ENCODE data around the gene MAD1L1. TPM values are rescaled to one million over a fixed set of nuclear protein-coding genes. Genes with fewer than 3 reads are reported as not detected.

The MAD1L1 gene
- total and polyA plus RNA-seq, 2 of the 13 experiments (the other 11 are each of a cell fraction or from before 2014, with no cell fraction given), result 17.4 to 64.7 TPM

- ChIA-PET POLR2A (no interaction called here), CTCF (ENCODE audit: low intra/inter-chr PET ratio, low total read pairs) (no interaction called here)
- DNase-seq (ENCODE audit: low spot score) (no peak), ATAC-seq (no peak), FAIRE-seq (no peak)
- WGBS (ENCODE audit: low lambda C conversion rate), result 98% methylated on average over 25 of the region's 31 CpGs
- no peak overlapping the region for H3K4me3 ChIP-seq (replicated peaks in 1 of 3; ENCODE audit: insufficient read depth in 1 of 3, low read depth in 2 of 3, low read length in 3 of 3)
- no peak overlapping the region for H2AFZ ChIP-seq (ENCODE audit: low read length)
- H3K9me3 ChIP-seq (ENCODE audit: low read length), result no peaks in the 10 kb centered on the region
- TF ChIP-seq ZNF44 (CRISPR knock-in tag; IDR thresholded peaks at IDR 0.05) (no peak), ZNF772 (CRISPR knock-in tag; IDR thresholded peaks at IDR 0.05) (no peak), ZNF263 (CRISPR knock-in tag; IDR thresholded peaks at IDR 0.05) (peak; percentile 56)
- intact Hi-C loops (cut with micrococcal nuclease; ENCODE audit: unreplicated experiment), result no loop called here
- H3K4me1 ChIP-seq (ENCODE audit: insufficient read depth, low read length), result no peaks in the 10 kb centered on the region
- H4K20me1 ChIP-seq (ENCODE audit: insufficient read depth, low read length), result no peaks in the 10 kb centered on the region
- in situ Hi-C loops (cut with HindIII; ENCODE audit: extremely low pct_ligation_motif_present, low pct_unique_long_range_greater_than_20kb), result loop anchor here (10.0 kb wide), 1 partner anchor 50 kb away; no protein-coding TSS in a partner anchor
- no peak overlapping the region for H3K27ac ChIP-seq (ENCODE audit: extremely low read length, insufficient read depth, low read length)
- H3K79me2 ChIP-seq (ENCODE audit: insufficient read depth, low read length), result no peaks in the 10 kb centered on the region
- no peak overlapping the region for H3K9ac ChIP-seq (ENCODE audit: insufficient read depth, low read depth, low read length)
- peaks cover 6 to 25% of the 10 kb centered on the region in 2 experiments; a peak in 3 of 5 replicates for H3K36me3 ChIP-seq (replicated peaks in 1 of 2; ENCODE audit: control insufficient read depth in 1 of 2, insufficient read depth in 2 of 2, low read length in 2 of 2)
- BruUV-seq (replicated peaks), result no TSS peak
- no peak overlapping the region for H3K4me2 ChIP-seq (ENCODE audit: low read depth, low read length)
- H3K27me3 ChIP-seq (ENCODE audit: control insufficient read depth in 1 of 2, insufficient read depth in 2 of 2, low read length in 2 of 2), result no peaks in the 10 kb centered on the region
These were observed 21.8 kb upstream of the MAD1L1 start for GRCh38 chr7:2254429-2255144.

DNA sequence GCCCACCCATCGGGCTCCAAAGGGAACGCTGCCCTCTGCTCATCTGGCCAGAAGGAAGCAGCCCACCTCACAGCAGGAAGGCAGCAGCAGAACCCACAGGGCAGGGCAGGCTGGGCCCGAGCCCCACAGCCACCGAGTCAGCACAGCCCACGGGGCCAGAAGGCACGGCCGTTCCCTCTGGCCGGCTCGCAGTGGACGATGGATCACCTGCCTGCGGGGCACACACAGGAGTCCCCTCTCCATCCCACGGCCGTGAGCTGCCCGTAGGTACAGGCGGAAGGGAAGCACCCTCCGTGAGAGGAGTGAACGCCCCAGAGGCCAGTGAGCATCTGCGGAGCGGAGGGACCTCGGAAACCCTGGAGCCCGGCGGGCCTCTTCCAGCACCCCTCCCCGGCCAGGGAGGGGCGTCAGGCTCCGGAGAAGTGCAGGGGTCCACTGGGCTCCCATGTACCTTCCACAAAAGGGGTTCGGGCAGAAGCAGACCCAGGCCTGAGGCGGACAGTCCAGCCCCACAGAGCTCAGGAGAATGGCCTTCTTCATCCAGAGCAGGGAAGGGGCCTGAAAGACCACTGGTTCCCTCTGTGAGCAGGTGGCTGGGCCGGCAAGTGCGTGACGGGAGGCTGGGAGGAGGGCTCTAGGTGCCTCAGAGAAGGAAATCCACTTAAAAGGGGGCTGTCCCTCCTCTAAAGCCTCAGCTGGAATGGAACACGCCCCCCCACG lies 20.9 kb upstream of the MAD1L1 start:
- peaks cover 6 to 25% of the 10 kb centered on the region in 2 experiments; a peak in 3 of 5 replicates for H3K36me3 ChIP-seq (replicated peaks in 1 of 2; ENCODE audit: control insufficient read depth in 1 of 2, insufficient read depth in 2 of 2, low read length in 2 of 2)
- H3K4me2 ChIP-seq (ENCODE audit: low read depth, low read length), result no peak overlapping the region
- no peak for DNase-seq (ENCODE audit: low spot score)
- intact Hi-C loops (cut with micrococcal nuclease; ENCODE audit: unreplicated experiment) (no loop called here), in situ Hi-C loops (cut with HindIII; ENCODE audit: extremely low pct_ligation_motif_present, low pct_unique_long_range_greater_than_20kb) (loop anchor here (10.0 kb wide), 1 partner anchor 51 kb away; no protein-coding TSS in a partner anchor)
- H2AFZ ChIP-seq (ENCODE audit: low read length), result no peak overlapping the region
- no peak for FAIRE-seq
- H3K27ac ChIP-seq (ENCODE audit: extremely low read length, insufficient read depth, low read length), result no peak overlapping the region
- WGBS (ENCODE audit: low lambda C conversion rate), result 100% methylated on average over 5 of the region's 32 CpGs
- H3K27me3 ChIP-seq (ENCODE audit: control insufficient read depth in 1 of 2, insufficient read depth in 2 of 2, low read length in 2 of 2), result no peaks in the 10 kb centered on the region
- no TSS peak for BruUV-seq (replicated peaks)
- H3K4me3 ChIP-seq (replicated peaks in 1 of 3; ENCODE audit: insufficient read depth in 1 of 3, low read depth in 2 of 3, low read length in 3 of 3), result no peak overlapping the region
- no peaks in the 10 kb centered on the region for H3K4me1 ChIP-seq (ENCODE audit: insufficient read depth, low read length)
- no peak overlapping the region for H3K9ac ChIP-seq (ENCODE audit: insufficient read depth, low read depth, low read length)
- TF ChIP-seq ZNF441 (CRISPR knock-in tag; IDR thresholded peaks at IDR 0.05; ENCODE audit: borderline replicate concordance) (no peak), AGO2 (optimal IDR thresholded peaks at IDR 0.05; ENCODE audit: low read depth, low read length) (peak; percentile 25), ZNF138 (CRISPR knock-in tag; IDR thresholded peaks at IDR 0.05; ENCODE audit: low read depth) (no peak)
- no peaks in the 10 kb centered on the region for H3K9me3 ChIP-seq (ENCODE audit: low read length)
- H4K20me1 ChIP-seq (ENCODE audit: insufficient read depth, low read length), result no peaks in the 10 kb centered on the region
- ChIA-PET CTCF (ENCODE audit: low intra/inter-chr PET ratio, low total read pairs) (no interaction called here), POLR2A (no interaction called here)
- no peaks in the 10 kb centered on the region for H3K79me2 ChIP-seq (ENCODE audit: insufficient read depth, low read length)
- no peak for ATAC-seq

All from HepG2 (cell line).